ENCODE results near the gene POLR3B.
"Not testable (repeated sequence)": the region's sequence is repeated elsewhere in the genome, so short reads cannot be mapped to it uniquely, and the experiment has no call there.

The POLR3B gene

DNA sequence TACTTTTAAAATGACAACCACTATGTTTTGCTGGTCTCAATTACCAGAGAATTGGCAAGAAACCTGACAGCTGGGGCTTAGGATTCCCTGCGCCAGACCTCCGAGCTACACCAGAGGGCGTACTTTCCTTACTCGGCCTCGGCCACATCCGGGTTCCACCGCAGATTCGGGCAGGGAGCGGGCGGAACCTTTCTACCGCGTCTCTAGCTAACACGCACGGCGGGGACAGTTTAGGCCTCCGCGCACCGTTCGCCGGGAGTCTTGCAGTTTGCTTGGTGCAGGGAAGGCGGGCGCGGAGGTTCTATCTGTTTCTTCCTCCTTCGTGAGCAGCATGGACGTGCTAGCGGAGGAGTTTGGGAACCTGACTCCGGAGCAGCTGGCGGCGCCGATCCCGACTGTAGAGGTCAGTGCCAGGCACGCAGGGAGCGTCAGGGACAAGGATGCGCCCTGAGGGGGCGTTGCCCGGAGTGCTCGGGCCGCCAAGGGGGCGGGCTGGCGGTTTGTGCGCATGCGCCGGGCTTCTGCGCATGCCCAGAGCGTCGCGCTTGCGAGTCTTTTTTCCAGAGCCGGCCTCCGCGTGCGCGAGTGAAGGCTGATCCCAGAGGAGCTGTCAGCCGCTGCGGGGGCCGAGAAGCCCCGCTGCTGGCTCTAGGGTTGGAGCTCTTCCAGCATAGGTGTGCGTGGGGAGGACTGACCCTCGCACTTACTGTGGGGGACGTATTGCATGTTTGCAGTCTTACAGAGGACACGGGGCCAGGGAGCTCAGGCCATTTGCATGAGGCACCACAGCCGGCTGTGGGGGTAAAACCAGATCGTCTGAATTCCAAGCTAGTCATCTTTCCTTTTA is at the start of gene POLR3B:
TSS of gene POLR3B (plus strand) at position 200 of the 847 bp plus-strand sequence. CDS start at position 332, 132 bp downstream.
- no peaks in the 10 kb centered on the region for H3K9me3 ChIP-seq (ENCODE audit: control insufficient read depth, low read depth, low read length)
- peaks cover 5% of the 10 kb centered on the region for H3K4me1 ChIP-seq (ENCODE audit: control insufficient read depth, low read depth, low read length)
- H3K4me3 ChIP-seq (ENCODE audit: low read length) = peak within 1 kb of the TSS; percentile 94
- peak within 1 kb of the TSS; percentile 87 for H3K27ac ChIP-seq (ENCODE audit: low read length)
- H3K27me3 ChIP-seq (ENCODE audit: control insufficient read depth, insufficient read depth, low read length) = no peaks in the 10 kb centered on the region
- H3K9ac ChIP-seq (ENCODE audit: low read length) = peak within 1 kb of the TSS; percentile 85
- H3K36me3 ChIP-seq (ENCODE audit: control insufficient read depth, low read depth, low read length) = no peaks in the 10 kb centered on the region

GRCh38 chr12:106308121-106308520 is 49.4 kb upstream of the POLR3B start:
- no peak overlapping the region for H3K4me3 ChIP-seq (ENCODE audit: low read length)
- no peak overlapping the region for H3K9ac ChIP-seq (ENCODE audit: low read length)
- H3K36me3 ChIP-seq (ENCODE audit: control insufficient read depth, low read depth, low read length) = no peaks in the 10 kb centered on the region
- H3K4me1 ChIP-seq (ENCODE audit: control insufficient read depth, low read depth, low read length) = no peaks in the 10 kb centered on the region
- no peak overlapping the region for H3K27ac ChIP-seq (ENCODE audit: low read length)
- H3K9me3 ChIP-seq (ENCODE audit: control insufficient read depth, low read depth, low read length) = no peaks in the 10 kb centered on the region
- no peaks in the 10 kb centered on the region for H3K27me3 ChIP-seq (ENCODE audit: control insufficient read depth, insufficient read depth, low read length)

DNA sequence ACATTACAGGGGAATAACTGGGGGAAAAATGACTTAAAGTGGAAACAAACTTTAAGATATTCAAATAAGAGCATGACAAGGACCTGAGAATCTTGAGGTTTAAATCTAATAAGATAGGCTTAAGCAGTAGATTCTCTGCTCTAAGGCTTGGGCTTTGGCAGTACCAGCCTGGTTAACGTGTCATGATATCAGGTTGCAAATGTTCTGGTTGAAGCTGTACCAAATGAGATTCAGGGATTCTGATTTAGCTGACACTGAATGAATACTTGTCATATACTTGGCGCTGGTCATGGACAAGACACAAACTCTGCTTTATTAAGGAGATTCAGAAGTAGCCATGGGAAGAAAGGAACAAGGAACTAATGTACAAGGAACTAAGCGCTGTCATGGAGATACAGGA is 48.9 kb upstream of the POLR3B start:
- Histone ChIP-seq H3K27me3 (ENCODE audit: control insufficient read depth, insufficient read depth, low read length) (no peaks in the 10 kb centered on the region), H3K9me3 (ENCODE audit: control insufficient read depth, low read depth, low read length) (no peaks in the 10 kb centered on the region), H3K9ac (ENCODE audit: low read length) (no peak overlapping the region), H3K27ac (ENCODE audit: low read length) (no peak overlapping the region), H3K4me1 (ENCODE audit: control insufficient read depth, low read depth, low read length) (no peaks in the 10 kb centered on the region), H3K4me3 (ENCODE audit: low read length) (no peak overlapping the region), H3K36me3 (ENCODE audit: control insufficient read depth, low read depth, low read length) (no peaks in the 10 kb centered on the region)

- no peak overlapping the region for H3K4me3 ChIP-seq (ENCODE audit: low read length)
- no peaks in the 10 kb centered on the region for H3K27me3 ChIP-seq (ENCODE audit: control insufficient read depth, insufficient read depth, low read length)
- no peaks in the 10 kb centered on the region for H3K9me3 ChIP-seq (ENCODE audit: control insufficient read depth, low read depth, low read length)
- H3K27ac ChIP-seq (ENCODE audit: low read length) = no peak overlapping the region
- no peaks in the 10 kb centered on the region for H3K4me1 ChIP-seq (ENCODE audit: control insufficient read depth, low read depth, low read length)
- H3K9ac ChIP-seq (ENCODE audit: low read length) = no peak overlapping the region
- H3K36me3 ChIP-seq (ENCODE audit: control insufficient read depth, low read depth, low read length) = no peaks in the 10 kb centered on the region
Measured at GRCh38 chr12:106309671-106310505, 47.7 kb upstream of the POLR3B start.

DNA sequence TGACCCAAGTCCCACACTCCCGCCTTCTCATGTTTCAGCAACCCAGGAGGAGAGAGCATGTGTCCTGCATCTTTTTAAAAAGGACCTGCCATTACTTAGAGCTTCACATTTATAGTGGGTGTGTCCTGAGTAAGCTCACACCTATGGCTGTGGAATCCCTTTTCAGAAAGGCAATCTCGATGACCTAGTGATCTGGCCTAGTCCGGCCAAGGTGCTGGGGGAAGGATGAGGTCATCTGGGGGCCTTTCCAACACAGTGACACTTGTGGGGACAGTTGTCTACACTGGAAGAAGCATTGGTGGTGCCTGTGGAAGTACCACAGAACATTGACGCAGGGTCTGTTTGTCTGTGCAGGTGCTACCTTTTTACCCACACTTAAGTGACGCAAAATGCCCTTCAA is 46.9 kb upstream of the POLR3B start:
- Histone ChIP-seq H3K4me1 (ENCODE audit: control insufficient read depth, low read depth, low read length) (no peaks in the 10 kb centered on the region), H3K9ac (ENCODE audit: low read length) (no peak overlapping the region), H3K36me3 (ENCODE audit: control insufficient read depth, low read depth, low read length) (no peaks in the 10 kb centered on the region), H3K27ac (ENCODE audit: low read length) (no peak overlapping the region), H3K4me3 (ENCODE audit: low read length) (no peak overlapping the region), H3K27me3 (ENCODE audit: control insufficient read depth, insufficient read depth, low read length) (no peaks in the 10 kb centered on the region), H3K9me3 (ENCODE audit: control insufficient read depth, low read depth, low read length) (no peaks in the 10 kb centered on the region)

- no peak overlapping the region for H3K27ac ChIP-seq (ENCODE audit: low read length)
Measured at GRCh38 chr12:106311139-106311538, 46.4 kb upstream of the POLR3B start.

DNA sequence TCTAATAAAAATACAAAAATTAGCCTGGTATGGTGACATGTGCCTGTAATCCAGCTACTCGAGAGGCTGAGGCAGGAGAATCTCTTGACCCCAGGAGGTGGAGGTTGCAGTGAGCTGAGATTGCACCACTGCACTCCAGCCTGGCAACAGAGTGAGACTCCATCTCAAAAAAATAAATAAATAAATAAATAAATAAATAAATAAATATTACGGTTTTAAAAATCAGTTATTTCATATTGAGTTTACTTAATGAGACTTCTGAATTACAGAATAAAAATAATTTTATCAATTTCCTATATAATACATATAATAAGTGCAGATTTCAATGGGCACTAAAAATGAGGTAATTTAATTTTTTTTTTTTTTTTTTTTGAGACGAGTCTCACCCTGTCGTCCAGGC is 44.1 kb upstream of the POLR3B start:
- not testable (repeated sequence) for H3K9me3 ChIP-seq (ENCODE audit: control insufficient read depth, low read depth, low read length); H3K4me3 ChIP-seq (ENCODE audit: low read length); H3K4me1 ChIP-seq (ENCODE audit: control insufficient read depth, low read depth, low read length); H3K27ac ChIP-seq (ENCODE audit: low read length); H3K27me3 ChIP-seq (ENCODE audit: control insufficient read depth, insufficient read depth, low read length); H3K36me3 ChIP-seq (ENCODE audit: control insufficient read depth, low read depth, low read length); H3K9ac ChIP-seq (ENCODE audit: low read length)

More at GRCh38 chr12:106311139-106311538, 46.4 kb upstream of the POLR3B start:
- H3K9ac ChIP-seq (ENCODE audit: low read length) = no peak overlapping the region
- no peak overlapping the region for H3K4me3 ChIP-seq (ENCODE audit: low read length)
- H3K4me1 ChIP-seq (ENCODE audit: control insufficient read depth, low read depth, low read length) = no peaks in the 10 kb centered on the region
- H3K9me3 ChIP-seq (ENCODE audit: control insufficient read depth, low read depth, low read length) = no peaks in the 10 kb centered on the region
- no peaks in the 10 kb centered on the region for H3K27me3 ChIP-seq (ENCODE audit: control insufficient read depth, insufficient read depth, low read length)
- H3K36me3 ChIP-seq (ENCODE audit: control insufficient read depth, low read depth, low read length) = no peaks in the 10 kb centered on the region

DNA sequence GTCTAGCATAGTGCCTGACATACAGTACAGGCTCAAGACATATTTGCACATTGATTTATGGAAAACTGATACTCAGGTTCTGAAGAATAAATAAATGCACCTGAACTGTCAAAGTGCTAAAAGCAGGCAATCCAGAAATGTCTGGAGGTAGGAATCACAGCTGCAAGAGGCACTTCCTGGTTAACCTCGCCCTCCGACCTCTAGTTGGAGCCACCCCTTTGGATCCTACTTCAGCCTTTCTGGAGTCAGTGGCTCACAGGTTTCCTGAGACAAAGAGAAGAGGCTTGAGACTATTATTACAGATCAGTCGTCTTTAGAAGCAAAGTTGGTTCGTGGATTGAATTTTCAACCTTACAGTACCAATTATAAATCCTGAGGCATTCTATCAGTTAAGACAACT is 42.0 kb upstream of the POLR3B start:
- Histone ChIP-seq H3K36me3 (ENCODE audit: control insufficient read depth, low read depth, low read length) (no peaks in the 10 kb centered on the region), H3K27ac (ENCODE audit: low read length) (no peak overlapping the region), H3K9ac (ENCODE audit: low read length) (no peak overlapping the region), H3K4me1 (ENCODE audit: control insufficient read depth, low read depth, low read length) (no peaks in the 10 kb centered on the region), H3K4me3 (ENCODE audit: low read length) (no peak overlapping the region), H3K9me3 (ENCODE audit: control insufficient read depth, low read depth, low read length) (no peaks in the 10 kb centered on the region), H3K27me3 (ENCODE audit: control insufficient read depth, insufficient read depth, low read length) (no peaks in the 10 kb centered on the region)

DNA sequence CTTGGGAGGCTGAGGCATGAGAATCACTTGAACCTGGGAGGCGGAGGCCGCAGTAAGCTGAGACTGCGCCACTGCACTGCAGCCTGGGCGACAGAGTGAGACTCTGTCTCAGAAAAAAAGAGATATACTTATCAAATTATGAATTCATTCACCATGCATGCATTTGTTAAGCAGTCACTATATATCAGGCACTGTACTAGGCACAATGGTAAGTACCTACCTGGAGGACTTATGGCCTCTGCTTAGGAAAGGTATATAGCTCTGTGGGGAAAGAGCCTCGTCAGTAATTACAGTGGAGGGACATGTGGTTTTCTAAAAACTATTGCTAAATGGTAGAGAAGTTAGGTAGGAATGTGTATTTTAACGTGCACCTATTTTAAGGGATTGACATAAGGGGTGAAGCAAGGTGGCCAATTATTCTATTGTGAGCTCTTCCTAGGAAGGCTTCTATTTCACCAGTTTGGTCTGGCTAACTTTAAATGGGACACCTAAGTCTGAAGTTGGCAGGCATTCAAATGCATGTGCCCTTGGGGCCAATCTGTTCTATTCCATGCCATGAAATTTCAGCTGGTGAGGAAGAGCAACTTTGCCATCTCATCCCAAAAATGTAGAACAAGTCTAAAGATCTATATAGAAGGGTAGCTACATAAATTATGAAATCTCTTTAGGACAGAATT is 40.0 kb upstream of the POLR3B start:
- no peak overlapping the region for H3K9ac ChIP-seq (ENCODE audit: low read length)
- no peaks in the 10 kb centered on the region for H3K4me1 ChIP-seq (ENCODE audit: control insufficient read depth, low read depth, low read length)
- H3K27ac ChIP-seq (ENCODE audit: low read length) = no peak overlapping the region
- no peak overlapping the region for H3K4me3 ChIP-seq (ENCODE audit: low read length)
- H3K27me3 ChIP-seq (ENCODE audit: control insufficient read depth, insufficient read depth, low read length) = no peaks in the 10 kb centered on the region
- H3K36me3 ChIP-seq (ENCODE audit: control insufficient read depth, low read depth, low read length) = no peaks in the 10 kb centered on the region
- H3K9me3 ChIP-seq (ENCODE audit: control insufficient read depth, low read depth, low read length) = no peaks in the 10 kb centered on the region

- no peaks in the 10 kb centered on the region for H3K27me3 ChIP-seq (ENCODE audit: control insufficient read depth, insufficient read depth, low read length)
- H3K27ac ChIP-seq (ENCODE audit: low read length) = no peak overlapping the region
- no peaks in the 10 kb centered on the region for H3K4me1 ChIP-seq (ENCODE audit: control insufficient read depth, low read depth, low read length)
- H3K4me3 ChIP-seq (ENCODE audit: low read length) = no peak overlapping the region
- no peaks in the 10 kb centered on the region for H3K36me3 ChIP-seq (ENCODE audit: control insufficient read depth, low read depth, low read length)
- no peak overlapping the region for H3K9ac ChIP-seq (ENCODE audit: low read length)
- no peaks in the 10 kb centered on the region for H3K9me3 ChIP-seq (ENCODE audit: control insufficient read depth, low read depth, low read length)
Measured at GRCh38 chr12:106321139-106321850, 36.3 kb upstream of the POLR3B start.

DNA sequence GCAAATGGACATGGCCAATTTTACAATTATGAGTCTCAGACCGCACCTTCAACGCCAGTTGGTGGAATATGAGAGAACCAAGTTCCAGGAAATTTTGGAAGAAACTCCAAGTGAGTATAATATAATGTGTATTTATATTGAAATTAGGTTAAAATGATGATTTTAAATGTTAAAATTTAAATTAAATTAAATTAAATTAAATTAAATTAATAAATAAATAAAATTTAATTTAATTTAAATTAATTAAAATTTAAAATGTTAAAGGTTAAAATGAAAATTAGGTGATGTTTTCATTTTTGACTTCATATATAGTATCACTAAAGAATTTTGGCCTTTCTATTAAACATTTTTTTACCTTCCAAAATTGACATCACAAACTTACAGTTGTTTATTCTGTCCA is 34.0 kb upstream of the POLR3B start:
- Histone ChIP-seq H3K36me3 (ENCODE audit: control insufficient read depth, low read depth, low read length) (no peaks in the 10 kb centered on the region), H3K9me3 (ENCODE audit: control insufficient read depth, low read depth, low read length) (no peaks in the 10 kb centered on the region), H3K27me3 (ENCODE audit: control insufficient read depth, insufficient read depth, low read length) (peaks cover 4% of the 10 kb centered on the region), H3K9ac (ENCODE audit: low read length) (no peak overlapping the region), H3K4me3 (ENCODE audit: low read length) (no peak overlapping the region), H3K27ac (ENCODE audit: low read length) (no peak overlapping the region), H3K4me1 (ENCODE audit: control insufficient read depth, low read depth, low read length) (no peaks in the 10 kb centered on the region)

Measured in iPS-18a (cell line).